ENCODE measurements around the gene TRAFD1. TPM values are rescaled to one million over a fixed set of nuclear protein-coding genes. Genes with fewer than 3 reads are reported as not detected.

TRAFD1 gene
- total RNA-seq, 1 experiment from 2014 or later, result 23.4 TPM

DNA sequence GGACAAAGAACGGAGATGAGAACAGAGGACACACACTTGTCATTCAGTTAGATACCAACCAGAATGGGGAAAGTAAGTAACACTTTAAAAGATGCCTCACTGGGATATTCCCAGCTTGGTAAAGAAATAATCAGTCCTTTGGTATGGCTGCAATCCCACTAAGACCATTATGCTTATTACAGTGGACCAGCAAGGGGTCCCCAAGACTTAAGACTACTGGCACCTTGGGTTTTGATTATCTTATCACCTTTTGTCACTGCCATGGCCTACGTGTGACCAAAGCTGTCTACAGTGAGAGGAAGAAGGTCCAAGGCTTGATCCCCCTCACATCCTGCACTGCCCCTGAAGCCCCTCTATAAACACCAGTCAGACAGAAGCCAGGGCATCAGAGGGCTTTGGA lies 65.8 kb downstream of the TRAFD1 start:
- H3K27me3 Mint-ChIP-seq (ENCODE audit: insufficient read depth, unreplicated experiment), result no peaks in the 10 kb centered on the region
- DNase-seq (ENCODE audit: unreplicated experiment), result no peak
- H3K27ac Mint-ChIP-seq (ENCODE audit: low read depth, unreplicated experiment), result peak overlapping the region; percentile 50
- no TSS peak for BruUV-seq (replicated peaks)
- H3K4me1 Mint-ChIP-seq (ENCODE audit: insufficient read depth, unreplicated experiment), result no peaks in the 10 kb centered on the region
- intact Hi-C loops (cut with micrococcal nuclease), result loop anchor here (10.0 kb wide), 1 partner anchor 246 kb away; no protein-coding TSS in a partner anchor
- peaks cover 57% of the 10 kb centered on the region for H3K36me3 Mint-ChIP-seq (ENCODE audit: insufficient read depth, unreplicated experiment)
- POLR2A ChIA-PET, result interaction anchor here (0.6 to 1.9 kb wide), 3 partner anchors 70 to 217 kb away, joined by 3 to 4 read pairs (median 4); no protein-coding TSS in a partner anchor
- TF ChIP-seq, protein P1, sequence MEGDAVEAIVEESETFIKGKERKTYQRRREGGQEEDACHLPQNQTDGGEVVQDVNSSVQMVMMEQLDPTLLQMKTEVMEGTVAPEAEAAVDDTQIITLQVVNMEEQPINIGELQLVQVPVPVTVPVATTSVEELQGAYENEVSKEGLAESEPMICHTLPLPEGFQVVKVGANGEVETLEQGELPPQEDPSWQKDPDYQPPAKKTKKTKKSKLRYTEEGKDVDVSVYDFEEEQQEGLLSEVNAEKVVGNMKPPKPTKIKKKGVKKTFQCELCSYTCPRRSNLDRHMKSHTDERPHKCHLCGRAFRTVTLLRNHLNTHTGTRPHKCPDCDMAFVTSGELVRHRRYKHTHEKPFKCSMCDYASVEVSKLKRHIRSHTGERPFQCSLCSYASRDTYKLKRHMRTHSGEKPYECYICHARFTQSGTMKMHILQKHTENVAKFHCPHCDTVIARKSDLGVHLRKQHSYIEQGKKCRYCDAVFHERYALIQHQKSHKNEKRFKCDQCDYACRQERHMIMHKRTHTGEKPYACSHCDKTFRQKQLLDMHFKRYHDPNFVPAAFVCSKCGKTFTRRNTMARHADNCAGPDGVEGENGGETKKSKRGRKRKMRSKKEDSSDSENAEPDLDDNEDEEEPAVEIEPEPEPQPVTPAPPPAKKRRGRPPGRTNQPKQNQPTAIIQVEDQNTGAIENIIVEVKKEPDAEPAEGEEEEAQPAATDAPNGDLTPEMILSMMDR (IDR thresholded peaks at IDR 0.05; ENCODE audit: unreplicated experiment), result no peak
- H3K9me3 Mint-ChIP-seq (ENCODE audit: unreplicated experiment), result no peaks in the 10 kb centered on the region
- CTCF ChIA-PET, result interaction anchor here (1.6 kb wide), 1 partner anchor 84 kb away, joined by 3 read pairs; no protein-coding TSS in a partner anchor
- no peak overlapping the region for H3K4me3 Mint-ChIP-seq (ENCODE audit: unreplicated experiment)

DNA sequence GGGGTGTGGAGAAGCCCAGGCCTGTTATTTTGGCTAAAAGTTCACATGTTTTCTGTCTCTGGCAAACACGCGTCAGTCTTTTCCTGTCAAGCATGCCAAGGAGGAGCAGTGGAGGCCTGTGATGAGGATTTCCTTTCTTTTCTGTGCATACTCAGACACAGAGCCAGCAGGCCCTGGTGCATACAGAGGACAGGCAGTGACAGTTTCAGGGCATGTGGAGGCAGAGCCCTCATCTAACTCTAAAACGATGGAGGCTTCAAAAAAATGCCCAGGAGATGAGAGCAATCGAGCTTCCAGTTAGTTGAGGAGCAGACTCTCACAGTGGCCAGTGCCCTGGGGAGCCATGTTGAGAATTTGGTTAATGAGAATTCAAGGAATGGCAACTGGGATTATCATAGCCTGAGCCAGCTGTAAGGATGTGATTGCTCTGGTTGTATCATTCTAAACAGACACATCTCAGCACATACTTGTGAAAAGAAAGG lies 66.5 kb downstream of the TRAFD1 start:
- no peaks in the 10 kb centered on the region for H3K4me1 Mint-ChIP-seq (ENCODE audit: insufficient read depth, unreplicated experiment)
- ChIA-PET POLR2A (interaction anchor here (0.9 to 1.9 kb wide), 2 partner anchors 70 to 195 kb away, joined by 3 to 4 read pairs; no protein-coding TSS in a partner anchor), CTCF (interaction anchor here (1.6 kb wide), 1 partner anchor 85 kb away, joined by 3 read pairs; no protein-coding TSS in a partner anchor)
- no peak for DNase-seq (ENCODE audit: unreplicated experiment)
- peaks cover 56% of the 10 kb centered on the region for H3K36me3 Mint-ChIP-seq (ENCODE audit: insufficient read depth, unreplicated experiment)
- no peak overlapping the region for H3K4me3 Mint-ChIP-seq (ENCODE audit: unreplicated experiment)
- H3K9me3 Mint-ChIP-seq (ENCODE audit: unreplicated experiment), result no peaks in the 10 kb centered on the region
- H3K27ac Mint-ChIP-seq (ENCODE audit: low read depth, unreplicated experiment), result peak overlapping the region; percentile 50
- intact Hi-C loops (cut with micrococcal nuclease), result loop anchor here (10.0 kb wide), 1 partner anchor 247 kb away; no protein-coding TSS in a partner anchor
- TF ChIP-seq, protein P1 (IDR thresholded peaks at IDR 0.05; ENCODE audit: unreplicated experiment), result no peak
- BruUV-seq (replicated peaks), result no TSS peak
- no peaks in the 10 kb centered on the region for H3K27me3 Mint-ChIP-seq (ENCODE audit: insufficient read depth, unreplicated experiment)

DNA sequence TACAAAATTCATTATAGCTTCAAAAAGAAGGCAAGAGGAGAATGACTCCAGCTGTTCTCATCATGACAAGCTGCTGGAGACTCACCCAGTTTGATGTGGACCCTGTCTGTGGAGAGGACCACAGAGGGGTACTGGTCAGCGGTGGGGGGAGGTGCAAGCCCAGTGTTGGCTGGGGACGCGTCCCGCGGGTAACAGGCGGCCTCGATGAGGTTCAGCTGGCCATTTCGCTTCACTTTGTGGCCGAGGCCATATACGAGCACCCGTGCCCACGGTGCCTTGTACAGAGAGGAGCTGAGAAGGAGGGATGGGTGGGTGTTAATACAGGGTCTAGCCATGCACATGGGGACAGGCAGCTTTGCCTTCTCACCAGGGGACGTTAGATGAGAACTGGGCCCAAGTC lies 67.1 kb downstream of the TRAFD1 start:
- intact Hi-C loops (cut with micrococcal nuclease), result loop anchor here (10.0 kb wide), 1 partner anchor 248 kb away; no protein-coding TSS in a partner anchor
- no TSS peak for BruUV-seq (replicated peaks)
- POLR2A ChIA-PET, result interaction anchor here (0.9 to 1.9 kb wide), 2 partner anchors 71 to 195 kb away, joined by 3 to 4 read pairs; no protein-coding TSS in a partner anchor

DNA sequence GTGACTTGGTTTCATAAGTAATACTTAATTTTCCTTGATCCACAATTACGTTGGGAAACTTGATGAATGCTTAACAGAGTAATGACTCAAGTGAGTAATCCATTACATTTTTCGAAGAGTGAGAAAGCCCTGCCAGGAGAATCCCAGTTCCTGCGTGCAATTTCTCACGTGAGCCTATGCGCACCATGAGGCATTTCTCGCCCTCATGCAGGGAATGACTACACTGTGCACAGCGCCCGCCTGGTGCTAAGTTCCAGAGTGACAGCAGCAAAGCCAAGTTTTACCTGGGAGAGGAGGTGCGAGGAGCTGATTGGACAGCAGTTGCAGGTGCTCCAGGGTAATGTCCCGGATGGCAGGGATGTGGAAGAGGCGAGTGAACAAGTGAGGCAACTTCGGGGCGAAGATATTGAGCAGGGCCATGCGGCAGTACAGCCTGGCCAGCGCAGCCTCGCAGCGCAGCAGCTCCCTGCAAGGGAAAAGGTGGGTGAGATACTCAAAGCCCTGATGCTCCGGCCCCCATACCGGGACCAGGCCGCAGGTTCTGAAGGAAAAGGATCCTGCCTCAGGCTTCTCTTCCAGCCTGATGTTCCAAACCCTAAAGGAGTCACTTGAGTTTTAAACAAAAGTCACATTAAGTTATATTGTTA lies 69.4 kb downstream of the TRAFD1 start:
- H3K4me1 Mint-ChIP-seq (ENCODE audit: insufficient read depth, unreplicated experiment), result no peaks in the 10 kb centered on the region
- H3K27me3 Mint-ChIP-seq (ENCODE audit: insufficient read depth, unreplicated experiment), result no peaks in the 10 kb centered on the region

More for the DNA sequence above, 67.1 kb downstream of the TRAFD1 start:
- TF ChIP-seq, protein P1 (IDR thresholded peaks at IDR 0.05; ENCODE audit: unreplicated experiment), result no peak
- no peak for DNase-seq (ENCODE audit: unreplicated experiment)
- CTCF ChIA-PET, result interaction anchor here (0.8 to 1.9 kb wide), 3 partner anchors 85 to 218 kb away, joined by 3 to 8 read pairs (median 3); no protein-coding TSS in a partner anchor
- no peaks in the 10 kb centered on the region for H3K9me3 Mint-ChIP-seq (ENCODE audit: unreplicated experiment)
- H3K4me3 Mint-ChIP-seq (ENCODE audit: unreplicated experiment), result no peak overlapping the region
- no peak overlapping the region for H3K27ac Mint-ChIP-seq (ENCODE audit: low read depth, unreplicated experiment)
- H3K27me3 Mint-ChIP-seq (ENCODE audit: insufficient read depth, unreplicated experiment), result no peaks in the 10 kb centered on the region
- H3K4me1 Mint-ChIP-seq (ENCODE audit: insufficient read depth, unreplicated experiment), result no peaks in the 10 kb centered on the region
- peaks cover 62% of the 10 kb centered on the region for H3K36me3 Mint-ChIP-seq (ENCODE audit: insufficient read depth, unreplicated experiment)

More for the DNA sequence above, 69.4 kb downstream of the TRAFD1 start:
- no peak overlapping the region for H3K4me3 Mint-ChIP-seq (ENCODE audit: unreplicated experiment)
- CTCF ChIA-PET, result interaction anchor here (0.6 to 1.5 kb wide), 3 partner anchors 79 to 216 kb away, joined by 3 to 5 read pairs (median 4); no protein-coding TSS in a partner anchor
- intact Hi-C loops (cut with micrococcal nuclease), result loop anchor here (10.0 kb wide), 1 partner anchor 250 kb away; no protein-coding TSS in a partner anchor
- POLR2A ChIA-PET, result no interaction called here
- DNase-seq (ENCODE audit: unreplicated experiment), result no peak
- BruUV-seq (replicated peaks), result no TSS peak
- H3K36me3 Mint-ChIP-seq (ENCODE audit: insufficient read depth, unreplicated experiment), result peaks cover 64% of the 10 kb centered on the region
- H3K9me3 Mint-ChIP-seq (ENCODE audit: unreplicated experiment), result no peaks in the 10 kb centered on the region
- H3K27ac Mint-ChIP-seq (ENCODE audit: low read depth, unreplicated experiment), result no peak overlapping the region
- TF ChIP-seq, protein P1 (IDR thresholded peaks at IDR 0.05; ENCODE audit: unreplicated experiment), result no peak
